Measurements from ENCODE around the gene ATF7IP2. TPM values are rescaled to one million over a fixed set of nuclear protein-coding genes. Genes with fewer than 3 reads are reported as not detected.
"Not testable (repeated sequence)": the region's sequence is repeated elsewhere in the genome, so short reads cannot be mapped to it uniquely, and the experiment has no call there.

Gene ATF7IP2
- total and polyA plus RNA-seq, 3 donors from 2014 or later: 110 to 293 (median 227) TPM

DNA sequence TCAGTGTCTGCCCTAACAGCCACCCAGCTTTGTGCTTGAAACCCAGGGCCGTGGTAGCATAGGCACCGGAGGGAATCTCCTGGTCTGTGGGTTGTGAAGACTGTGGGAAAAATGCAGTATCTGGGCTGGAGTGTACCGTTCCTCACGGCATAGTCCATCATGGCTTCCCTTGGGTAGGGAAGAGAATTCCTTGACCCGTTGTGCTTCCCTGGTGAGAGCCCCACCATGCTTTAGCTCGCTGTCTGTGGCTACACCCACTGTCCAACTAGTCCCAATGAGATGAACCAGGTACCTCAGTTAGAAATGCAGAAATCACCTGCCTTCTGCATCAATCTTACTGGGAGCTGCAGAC is 67.3 kb downstream of the ATF7IP2 start:
- intact Hi-C loops (cut with DNase I; ENCODE audit: low total_unique reads): no loop called here
- Histone ChIP-seq H3K4me1 (no peaks in the 10 kb centered on the region), H3K27me3 (no peaks in the 10 kb centered on the region), H3K27ac (no peak overlapping the region), H3K4me3 (no peak overlapping the region), H3K36me3 (ENCODE audit: low read depth, missing control alignments) (no peaks in the 10 kb centered on the region), H3K9me3 (no peaks in the 10 kb centered on the region)
- 92 to 93% methylated on average over 3 to 6 of the region's 6 CpGs for WGBS, 2 donors
- DNase-seq: no peak
- TF ChIP-seq, protein P1, sequence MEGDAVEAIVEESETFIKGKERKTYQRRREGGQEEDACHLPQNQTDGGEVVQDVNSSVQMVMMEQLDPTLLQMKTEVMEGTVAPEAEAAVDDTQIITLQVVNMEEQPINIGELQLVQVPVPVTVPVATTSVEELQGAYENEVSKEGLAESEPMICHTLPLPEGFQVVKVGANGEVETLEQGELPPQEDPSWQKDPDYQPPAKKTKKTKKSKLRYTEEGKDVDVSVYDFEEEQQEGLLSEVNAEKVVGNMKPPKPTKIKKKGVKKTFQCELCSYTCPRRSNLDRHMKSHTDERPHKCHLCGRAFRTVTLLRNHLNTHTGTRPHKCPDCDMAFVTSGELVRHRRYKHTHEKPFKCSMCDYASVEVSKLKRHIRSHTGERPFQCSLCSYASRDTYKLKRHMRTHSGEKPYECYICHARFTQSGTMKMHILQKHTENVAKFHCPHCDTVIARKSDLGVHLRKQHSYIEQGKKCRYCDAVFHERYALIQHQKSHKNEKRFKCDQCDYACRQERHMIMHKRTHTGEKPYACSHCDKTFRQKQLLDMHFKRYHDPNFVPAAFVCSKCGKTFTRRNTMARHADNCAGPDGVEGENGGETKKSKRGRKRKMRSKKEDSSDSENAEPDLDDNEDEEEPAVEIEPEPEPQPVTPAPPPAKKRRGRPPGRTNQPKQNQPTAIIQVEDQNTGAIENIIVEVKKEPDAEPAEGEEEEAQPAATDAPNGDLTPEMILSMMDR (IDR thresholded peaks at IDR 0.05): no peak

DNA sequence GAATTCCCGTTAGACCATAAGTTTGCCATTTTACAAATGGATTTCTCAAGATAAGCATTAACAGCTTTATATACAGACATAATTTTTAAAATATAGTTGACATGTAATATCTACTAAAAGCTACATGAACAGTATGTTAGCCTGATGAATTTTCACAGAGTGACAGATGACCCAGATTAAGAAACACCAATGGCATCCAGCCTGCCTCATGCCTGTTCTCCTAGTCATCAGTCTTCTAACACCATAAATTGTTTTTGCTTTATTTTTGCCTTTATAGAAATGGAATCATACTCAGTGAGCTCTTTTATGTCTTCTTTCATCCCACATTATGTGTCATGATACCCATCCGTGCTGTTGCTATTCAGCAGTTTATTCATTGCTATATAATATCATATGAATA is 80.0 kb downstream of the ATF7IP2 start:
- 87 to 96% methylated on average over 2 of the region's 2 CpGs for WGBS, 2 donors
- Histone ChIP-seq H3K36me3 (ENCODE audit: low read depth, missing control alignments) (no peaks in the 10 kb centered on the region), H3K9me3 (no peaks in the 10 kb centered on the region), H3K27ac (no peak overlapping the region), H3K4me1 (no peaks in the 10 kb centered on the region), H3K27me3 (no peaks in the 10 kb centered on the region), H3K4me3 (no peak overlapping the region)
- intact Hi-C loops (cut with DNase I; ENCODE audit: low total_unique reads): no loop called here
- TF ChIP-seq, protein P1 (IDR thresholded peaks at IDR 0.05): no peak
- no peak for TF ChIP-seq POLR2A (IDR thresholded peaks at IDR 0.05)
- DNase-seq: no peak

DNA sequence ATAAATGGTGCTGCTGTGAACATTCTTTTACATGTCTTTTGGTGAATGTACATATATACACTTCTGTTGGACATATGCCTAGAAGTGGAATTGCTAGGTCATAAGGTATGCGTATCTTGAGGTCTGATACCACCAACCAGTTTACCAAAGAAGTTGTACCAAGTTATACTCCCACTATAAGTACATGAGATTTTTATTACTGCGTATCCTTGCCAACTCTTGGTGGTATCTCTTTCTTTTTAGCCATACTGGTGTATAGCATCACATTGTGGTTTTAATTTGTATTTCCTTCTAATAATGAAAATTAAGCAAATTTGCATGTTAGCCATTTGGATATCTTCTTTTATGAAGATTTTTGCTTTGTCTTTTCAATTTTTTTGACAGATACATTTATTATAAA is 80.5 kb downstream of the ATF7IP2 start:
- H3K4me1 ChIP-seq: no peaks in the 10 kb centered on the region
- no peak overlapping the region for H3K4me3 ChIP-seq
- TF ChIP-seq, protein P1 (IDR thresholded peaks at IDR 0.05): no peak
- TF ChIP-seq POLR2A (IDR thresholded peaks at IDR 0.05): no peak
- DNase-seq: no peak
- WGBS, 2 donors: 96 to 98% methylated on average over 2 of the region's 2 CpGs
- H3K9me3 ChIP-seq: no peaks in the 10 kb centered on the region
- no peaks in the 10 kb centered on the region for H3K36me3 ChIP-seq (ENCODE audit: low read depth, missing control alignments)
- H3K27ac ChIP-seq: no peak overlapping the region
- intact Hi-C loops (cut with DNase I; ENCODE audit: low total_unique reads): no loop called here
- no peaks in the 10 kb centered on the region for H3K27me3 ChIP-seq

DNA sequence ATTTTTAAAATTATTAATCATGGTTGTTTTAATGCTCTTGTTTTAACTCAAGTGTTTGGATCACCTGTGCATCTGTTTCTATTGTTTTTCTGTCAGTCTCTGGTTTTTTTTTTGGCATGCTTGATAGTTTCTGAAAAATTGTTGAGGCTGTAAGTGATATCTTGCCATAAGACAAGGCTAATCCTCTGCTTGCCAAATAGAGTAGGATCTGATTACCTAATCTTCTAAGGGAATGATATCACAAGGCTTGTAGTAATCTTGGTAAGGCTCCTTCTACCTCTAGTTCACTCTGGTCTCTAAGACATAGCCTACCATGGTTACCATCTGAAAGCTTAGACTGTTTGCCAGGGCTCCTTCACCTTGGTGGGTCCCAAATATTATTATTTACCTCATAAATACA is 81.0 kb downstream of the ATF7IP2 start:
- no peak for DNase-seq
- intact Hi-C loops (cut with DNase I; ENCODE audit: low total_unique reads): no loop called here
- Histone ChIP-seq H3K27ac (no peak overlapping the region), H3K27me3 (no peaks in the 10 kb centered on the region), H3K9me3 (no peaks in the 10 kb centered on the region), H3K4me1 (no peaks in the 10 kb centered on the region), H3K36me3 (ENCODE audit: low read depth, missing control alignments) (no peaks in the 10 kb centered on the region), H3K4me3 (no peak overlapping the region)
- TF ChIP-seq, protein P1 (IDR thresholded peaks at IDR 0.05): no peak
- TF ChIP-seq POLR2A (IDR thresholded peaks at IDR 0.05): no peak

DNA sequence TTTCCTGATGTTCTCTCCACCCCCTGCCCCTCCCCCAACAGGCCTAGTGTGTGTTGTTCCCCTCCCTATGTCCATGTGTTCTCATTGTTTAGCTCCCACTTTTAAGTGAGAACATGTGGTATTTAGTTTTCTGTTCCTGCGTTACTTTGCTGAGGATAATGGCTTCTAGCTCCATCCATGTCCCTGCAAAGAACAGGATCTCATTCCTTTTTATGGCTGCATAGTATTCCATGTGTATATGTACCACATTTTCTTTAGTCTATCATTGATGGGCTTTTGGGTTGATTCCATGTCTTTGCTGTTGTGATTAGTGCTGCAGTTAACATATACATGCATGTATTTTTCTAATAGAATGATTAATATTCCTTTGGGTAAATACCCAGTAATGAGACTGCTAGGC is 90.8 kb downstream of the ATF7IP2 start:
- H3K4me3 ChIP-seq; intact Hi-C loops (cut with DNase I; ENCODE audit: low total_unique reads); H3K27ac ChIP-seq; DNase-seq; H3K27me3 ChIP-seq; H3K9me3 ChIP-seq; H3K36me3 ChIP-seq (ENCODE audit: low read depth, missing control alignments); H3K4me1 ChIP-seq: not testable (repeated sequence)
- WGBS, 2 donors: 94 to 100% methylated on average over 1 of the region's 1 CpG

All from testis (tissue), 3 donors.